ENCODE measurements around the gene SCARB2. TPM values are rescaled to one million over a fixed set of nuclear protein-coding genes. Genes with fewer than 3 reads are reported as not detected.
A peak's percentile ranks its signal among the peaks of the same experiment; 100 is the strongest.

The SCARB2 gene
- total and polyA plus RNA-seq, 10 donors, result 27.2 to 201 (median 141) TPM

DNA sequence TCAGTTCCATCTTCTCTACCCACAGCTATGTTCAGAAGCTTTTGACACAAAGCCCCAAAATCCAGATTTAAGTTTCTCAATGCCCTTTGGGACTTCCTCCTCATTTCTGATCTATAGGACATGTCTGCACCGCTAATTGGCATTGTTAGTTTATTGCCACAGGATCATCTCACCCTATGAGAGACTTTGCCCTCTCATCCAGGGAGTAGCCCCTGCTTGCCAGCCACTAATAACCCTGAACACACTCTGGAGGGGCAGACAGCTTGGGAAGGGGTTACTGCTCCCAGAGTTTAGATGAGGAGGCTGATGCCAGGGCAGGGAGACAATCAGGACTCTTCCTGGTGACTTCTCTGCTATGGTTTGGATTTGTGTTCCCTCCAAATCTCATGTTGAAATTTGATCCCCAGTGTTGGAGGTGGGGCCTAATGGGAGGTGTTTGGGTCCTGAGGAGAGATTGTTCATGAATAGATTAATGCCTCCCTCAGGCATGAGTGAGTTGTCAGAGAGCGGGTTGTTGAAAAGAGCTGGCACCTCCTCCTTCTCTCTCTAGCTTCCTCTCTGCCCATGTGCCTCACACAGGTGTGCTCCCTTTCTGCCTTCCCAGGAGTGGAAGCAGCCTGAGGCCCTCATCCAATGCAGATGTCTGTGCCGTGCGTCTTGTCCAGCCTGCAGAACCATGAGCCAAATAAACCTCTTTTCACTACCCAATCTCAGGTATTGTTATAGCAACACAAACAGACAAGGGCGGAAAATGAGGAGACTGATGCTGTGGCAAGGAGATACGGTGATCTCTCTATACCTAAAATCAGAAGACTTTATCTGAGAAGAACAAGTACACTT is 3.6 kb upstream of the SCARB2 start:
- H3K4me1 ChIP-seq, result peaks cover 14 to 47% (median 26%) of the 10 kb centered on the region in 6 donors

GRCh38 chr4:76216524-76216923 is 2.9 kb upstream of the SCARB2 start:
- no peak overlapping the region for H3K4me3 ChIP-seq
- no peak for DNase-seq
- TF ChIP-seq CTCF (IDR thresholded peaks at IDR 0.05 in 8 of 11, conservative IDR thresholded peaks at IDR 0.05 in 3 of 11) (no peak), POLR2AphosphoS5 (IDR thresholded peaks at IDR 0.05) (no peak), POLR2A (IDR thresholded peaks at IDR 0.05) (no peak)
- H3K4me1 ChIP-seq, result peaks cover 15 to 54% (median 32%) of the 10 kb centered on the region in 6 donors
- no peaks in the 10 kb centered on the region for H3K9me3 ChIP-seq
- H3K36me3 ChIP-seq, result no peaks in the 10 kb centered on the region
- H3K27ac ChIP-seq, result peak overlapping the region in 3 of 8 donors; percentile 16 to 97 (median 28)
- WGBS, 5 donors, result 42 to 79% (median 54%) methylated on average over 2 of the region's 2 CpGs
- H3K27me3 ChIP-seq (replicated peaks in 1 of 7), result no peaks in the 10 kb centered on the region
- intact Hi-C loops (cut with DNase I; ENCODE audit: low total_unique reads), result no loop called here

More for the DNA sequence above, 3.6 kb upstream of the SCARB2 start:
- TF ChIP-seq CTCF (IDR thresholded peaks at IDR 0.05 in 8 of 11, conservative IDR thresholded peaks at IDR 0.05 in 3 of 11) (no peak), POLR2A (IDR thresholded peaks at IDR 0.05) (no peak), POLR2AphosphoS5 (IDR thresholded peaks at IDR 0.05) (no peak)
- Histone ChIP-seq H3K36me3 (no peaks in the 10 kb centered on the region), H3K27me3 (replicated peaks in 1 of 7) (no peaks in the 10 kb centered on the region), H3K27ac (peak overlapping the region in 3 of 8 donors; percentile 12 to 28 (median 16)), H3K9me3 (no peaks in the 10 kb centered on the region), H3K4me3 (no peak overlapping the region)
- no peak for DNase-seq
- intact Hi-C loops (cut with DNase I; ENCODE audit: low total_unique reads), result no loop called here
- WGBS, 5 donors, result 85 to 94% (median 94%) methylated on average over 6 of the region's 6 CpGs

DNA sequence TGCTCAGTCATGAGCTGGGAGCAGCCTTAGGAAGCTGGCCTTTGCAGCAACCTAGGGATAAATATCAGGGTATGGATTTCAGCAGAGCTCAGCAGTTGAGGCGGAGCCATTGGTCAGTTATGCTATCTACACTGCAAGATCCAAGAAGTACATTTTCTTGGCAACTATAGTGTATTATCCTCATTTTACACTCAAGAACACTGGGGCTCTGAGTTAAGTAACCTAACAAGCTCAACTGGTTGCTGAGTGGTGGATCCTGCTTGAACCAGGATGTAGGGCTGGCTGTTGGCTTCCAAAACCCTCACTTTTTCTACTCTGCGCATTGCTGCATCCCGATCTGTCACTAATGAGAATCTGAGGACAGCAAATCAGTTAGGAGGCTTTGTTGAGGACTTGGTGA is 1.5 kb upstream of the SCARB2 start:
- no peak for DNase-seq
- peak overlapping the region in 5 of 8 donors; percentile 95 to 97 (median 96) for H3K27ac ChIP-seq
- H3K27me3 ChIP-seq (replicated peaks in 1 of 7), result no peaks in the 10 kb centered on the region
- intact Hi-C loops (cut with DNase I; ENCODE audit: low total_unique reads), result no loop called here
- TF ChIP-seq POLR2AphosphoS5 (IDR thresholded peaks at IDR 0.05), result no peak
- no peak for TF ChIP-seq POLR2A (IDR thresholded peaks at IDR 0.05)
- TF ChIP-seq CTCF (IDR thresholded peaks at IDR 0.05 in 8 of 11, conservative IDR thresholded peaks at IDR 0.05 in 3 of 11), result no peak
- peaks cover 27 to 68% (median 47%) of the 10 kb centered on the region in 6 donors for H3K4me1 ChIP-seq
- no peaks in the 10 kb centered on the region for H3K9me3 ChIP-seq
- no peaks in the 10 kb centered on the region for H3K36me3 ChIP-seq
- H3K4me3 ChIP-seq, result peak overlapping the region in 1 of 8 donors; percentile 82
- 96 to 100% (median 97%) methylated on average over 3 of the region's 3 CpGs for WGBS, 5 donors

- Histone ChIP-seq H3K4me1 (peaks cover 35 to 69% (median 53%) of the 10 kb centered on the region in 6 donors), H3K27me3 (replicated peaks in 1 of 7) (no peaks in the 10 kb centered on the region), H3K36me3 (peaks cover 0 to 6% (median 0%) of the 10 kb centered on the region in 6 donors), H3K27ac (peak overlapping the region; percentile 91 to 97 (median 96)), H3K4me3 (peak overlapping the region; percentile 54 to 85 (median 74)), H3K9me3 (no peaks in the 10 kb centered on the region)
- intact Hi-C loops (cut with DNase I; ENCODE audit: low total_unique reads), result no loop called here
- 5 to 10% (median 8%) methylated on average over 10 of the region's 10 CpGs for WGBS, 5 donors
- TF ChIP-seq POLR2A (IDR thresholded peaks at IDR 0.05) (no peak), POLR2AphosphoS5 (IDR thresholded peaks at IDR 0.05) (no peak), CTCF (IDR thresholded peaks at IDR 0.05 in 8 of 11, conservative IDR thresholded peaks at IDR 0.05 in 3 of 11) (no peak)
- no peak for DNase-seq
These were observed 602 bp upstream of the SCARB2 start for GRCh38 chr4:76214177-76214675.

Measured in spleen (tissue), 11 donors.